ENCODE results near the gene TOB1. TPM values are rescaled to one million over a fixed set of nuclear protein-coding genes. Genes with fewer than 3 reads are reported as not detected.
"Not testable (repeated sequence)": the region's sequence is repeated elsewhere in the genome, so short reads cannot be mapped to it uniquely, and the experiment has no call there.

Gene TOB1
- total RNA-seq, 4 donors from 2014 or later, result 151 to 255 (median 174) TPM

DNA sequence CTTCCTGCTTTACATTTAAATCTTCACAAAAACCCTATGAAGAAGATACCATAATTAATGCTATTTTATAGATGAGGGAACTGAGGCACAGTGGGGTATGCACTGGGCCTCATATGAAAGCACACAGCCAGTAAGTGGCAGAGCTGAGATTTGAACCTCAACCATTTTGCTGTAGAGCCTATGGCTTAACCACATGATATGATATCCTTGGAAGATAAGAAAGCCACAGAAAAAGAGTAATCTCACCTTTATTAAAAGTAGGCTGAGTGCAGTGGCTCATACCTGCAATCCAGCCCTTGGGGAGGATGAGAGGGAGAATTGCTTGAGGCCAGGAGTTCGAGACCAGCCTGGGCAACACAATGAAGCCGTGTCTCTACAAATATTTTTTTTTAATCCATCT is 15.0 kb upstream of the TOB1 start:
- Histone ChIP-seq H3K4me1 (peaks cover 20% of the 10 kb centered on the region), H3K4me3 (no peak overlapping the region), H3K36me3 (no peaks in the 10 kb centered on the region), H3K27ac (no peak overlapping the region), H3K27me3 (no peaks in the 10 kb centered on the region), H3K9me3 (no peaks in the 10 kb centered on the region)
- DNase-seq (ENCODE audit: low spot score in 2 of 2), result no peak
- TF ChIP-seq POLR2AphosphoS5 (IDR thresholded peaks at IDR 0.05) (no peak), POLR2A (IDR thresholded peaks at IDR 0.05) (no peak), EP300 (IDR thresholded peaks at IDR 0.05) (no peak)
- TF ChIP-seq, protein P1, sequence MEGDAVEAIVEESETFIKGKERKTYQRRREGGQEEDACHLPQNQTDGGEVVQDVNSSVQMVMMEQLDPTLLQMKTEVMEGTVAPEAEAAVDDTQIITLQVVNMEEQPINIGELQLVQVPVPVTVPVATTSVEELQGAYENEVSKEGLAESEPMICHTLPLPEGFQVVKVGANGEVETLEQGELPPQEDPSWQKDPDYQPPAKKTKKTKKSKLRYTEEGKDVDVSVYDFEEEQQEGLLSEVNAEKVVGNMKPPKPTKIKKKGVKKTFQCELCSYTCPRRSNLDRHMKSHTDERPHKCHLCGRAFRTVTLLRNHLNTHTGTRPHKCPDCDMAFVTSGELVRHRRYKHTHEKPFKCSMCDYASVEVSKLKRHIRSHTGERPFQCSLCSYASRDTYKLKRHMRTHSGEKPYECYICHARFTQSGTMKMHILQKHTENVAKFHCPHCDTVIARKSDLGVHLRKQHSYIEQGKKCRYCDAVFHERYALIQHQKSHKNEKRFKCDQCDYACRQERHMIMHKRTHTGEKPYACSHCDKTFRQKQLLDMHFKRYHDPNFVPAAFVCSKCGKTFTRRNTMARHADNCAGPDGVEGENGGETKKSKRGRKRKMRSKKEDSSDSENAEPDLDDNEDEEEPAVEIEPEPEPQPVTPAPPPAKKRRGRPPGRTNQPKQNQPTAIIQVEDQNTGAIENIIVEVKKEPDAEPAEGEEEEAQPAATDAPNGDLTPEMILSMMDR (IDR thresholded peaks at IDR 0.05), result no peak
- WGBS, result 90% methylated on average over 2 of the region's 2 CpGs

DNA sequence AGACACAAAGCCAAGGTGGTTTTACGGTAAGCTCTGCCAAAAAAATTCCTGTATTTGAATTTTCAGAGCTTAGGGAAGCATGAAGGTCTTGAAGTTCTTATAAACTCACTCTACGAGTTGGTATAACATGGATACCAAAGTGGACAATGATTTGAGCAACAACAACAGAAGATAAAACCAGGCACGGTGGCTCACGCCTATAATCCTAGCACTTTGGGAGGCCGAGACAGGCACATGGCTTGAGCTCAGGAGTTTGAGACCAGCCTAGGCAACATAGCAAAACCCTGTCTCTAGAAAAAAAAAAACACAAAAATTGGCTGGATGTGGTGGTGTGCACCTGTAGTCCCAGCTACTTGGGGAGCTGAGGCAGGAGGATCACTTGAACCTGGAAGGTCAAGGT is 12.9 kb upstream of the TOB1 start:
- Histone ChIP-seq H3K36me3 (no peaks in the 10 kb centered on the region), H3K27ac (no peak overlapping the region), H3K9me3 (no peaks in the 10 kb centered on the region), H3K4me3 (no peak overlapping the region), H3K4me1 (peaks cover 10% of the 10 kb centered on the region), H3K27me3 (no peaks in the 10 kb centered on the region)
- WGBS, result 94% methylated on average over 5 of the region's 5 CpGs
- TF ChIP-seq POLR2AphosphoS5 (IDR thresholded peaks at IDR 0.05), result no peak
- no peak for TF ChIP-seq EP300 (IDR thresholded peaks at IDR 0.05)
- TF ChIP-seq, protein P1 (IDR thresholded peaks at IDR 0.05), result no peak
- TF ChIP-seq POLR2A (IDR thresholded peaks at IDR 0.05), result no peak
- DNase-seq (ENCODE audit: low spot score in 2 of 2), result no peak

DNA sequence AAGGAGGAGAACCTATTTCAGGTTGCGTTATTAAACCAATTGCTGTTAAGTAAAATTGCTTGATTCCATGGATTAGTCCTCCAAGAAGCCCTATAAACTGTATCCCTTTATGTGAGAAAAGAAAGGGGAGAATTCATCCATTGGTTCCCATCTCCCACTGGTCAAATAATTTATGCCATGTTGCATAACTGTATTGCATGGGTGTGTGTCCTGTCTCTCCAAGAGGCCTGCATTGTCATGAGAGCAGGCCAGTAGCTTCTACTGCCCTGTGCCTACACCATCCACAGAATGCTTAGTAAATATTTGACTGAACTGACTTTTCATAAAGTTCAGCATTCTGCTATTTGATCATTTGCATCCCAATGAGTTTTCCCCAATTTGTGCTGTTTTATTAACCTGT is 11.7 kb upstream of the TOB1 start:
- Histone ChIP-seq H3K27ac (no peak overlapping the region), H3K4me1 (peaks cover 6% of the 10 kb centered on the region), H3K4me3 (no peak overlapping the region), H3K9me3 (no peaks in the 10 kb centered on the region), H3K27me3 (no peaks in the 10 kb centered on the region), H3K36me3 (no peaks in the 10 kb centered on the region)
- 100% methylated on average over 1 of the region's 1 CpG for WGBS
- DNase-seq (ENCODE audit: low spot score in 2 of 2), result no peak
- TF ChIP-seq EP300 (IDR thresholded peaks at IDR 0.05) (no peak), POLR2A (IDR thresholded peaks at IDR 0.05) (no peak), POLR2AphosphoS5 (IDR thresholded peaks at IDR 0.05) (no peak)
- TF ChIP-seq, protein P1 (IDR thresholded peaks at IDR 0.05), result no peak

DNA sequence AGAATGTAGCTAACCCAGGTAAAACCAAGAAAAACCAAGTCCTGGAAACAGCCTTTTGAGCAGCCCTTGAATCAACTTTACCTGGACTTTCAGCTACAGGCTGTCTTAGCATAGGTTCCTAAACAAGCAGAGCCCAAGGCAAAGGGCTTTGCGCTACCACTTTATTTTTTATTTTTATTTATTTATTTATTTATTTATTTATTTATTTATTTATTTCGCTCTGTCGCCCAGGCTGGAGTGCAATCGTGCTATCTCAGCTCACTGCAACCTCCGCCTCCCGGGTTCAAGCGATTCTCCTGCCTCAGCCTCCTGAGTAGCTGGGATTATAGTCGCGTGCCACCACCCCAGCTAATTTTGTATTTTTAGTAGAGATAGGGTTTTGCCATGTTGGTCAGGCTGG is 10.9 kb upstream of the TOB1 start:
- not testable (repeated sequence) for H3K36me3 ChIP-seq; H3K27ac ChIP-seq; H3K9me3 ChIP-seq; DNase-seq (ENCODE audit: low spot score in 2 of 2); H3K4me3 ChIP-seq; H3K27me3 ChIP-seq
- 95% methylated on average over 9 of the region's 9 CpGs for WGBS
- peaks cover 13% of the 10 kb centered on the region for H3K4me1 ChIP-seq

DNA sequence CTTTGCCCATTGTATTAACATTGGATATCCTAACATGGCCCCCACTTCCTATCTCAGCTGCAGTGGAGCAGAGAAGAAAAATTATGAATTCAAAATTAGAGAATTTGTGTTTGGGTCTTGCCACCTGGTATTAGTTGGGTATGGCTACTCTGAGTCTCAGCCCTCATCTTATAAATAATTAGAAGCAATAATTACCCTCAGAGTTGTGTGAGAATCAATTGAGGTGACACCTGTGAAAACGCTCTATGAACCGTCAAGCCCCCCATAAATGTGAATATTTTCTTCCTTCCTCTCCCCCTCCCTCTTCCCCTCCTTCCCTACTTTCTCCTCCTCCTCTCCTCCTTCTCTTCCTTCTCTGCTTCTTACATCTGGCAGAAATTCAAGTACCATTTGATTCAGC is 8.9 kb upstream of the TOB1 start:
- no peaks in the 10 kb centered on the region for H3K27me3 ChIP-seq
- no peaks in the 10 kb centered on the region for H3K36me3 ChIP-seq
- DNase-seq (ENCODE audit: low spot score in 2 of 2), result no peak
- H3K4me3 ChIP-seq, result no peak overlapping the region
- 86% methylated on average over 2 of the region's 2 CpGs for WGBS
- no peak overlapping the region for H3K27ac ChIP-seq
- no peak for TF ChIP-seq POLR2A (IDR thresholded peaks at IDR 0.05)
- no peak for TF ChIP-seq EP300 (IDR thresholded peaks at IDR 0.05)
- TF ChIP-seq POLR2AphosphoS5 (IDR thresholded peaks at IDR 0.05), result no peak
- TF ChIP-seq, protein P1 (IDR thresholded peaks at IDR 0.05), result no peak
- H3K4me1 ChIP-seq, result peaks cover 18% of the 10 kb centered on the region
- no peaks in the 10 kb centered on the region for H3K9me3 ChIP-seq

DNA sequence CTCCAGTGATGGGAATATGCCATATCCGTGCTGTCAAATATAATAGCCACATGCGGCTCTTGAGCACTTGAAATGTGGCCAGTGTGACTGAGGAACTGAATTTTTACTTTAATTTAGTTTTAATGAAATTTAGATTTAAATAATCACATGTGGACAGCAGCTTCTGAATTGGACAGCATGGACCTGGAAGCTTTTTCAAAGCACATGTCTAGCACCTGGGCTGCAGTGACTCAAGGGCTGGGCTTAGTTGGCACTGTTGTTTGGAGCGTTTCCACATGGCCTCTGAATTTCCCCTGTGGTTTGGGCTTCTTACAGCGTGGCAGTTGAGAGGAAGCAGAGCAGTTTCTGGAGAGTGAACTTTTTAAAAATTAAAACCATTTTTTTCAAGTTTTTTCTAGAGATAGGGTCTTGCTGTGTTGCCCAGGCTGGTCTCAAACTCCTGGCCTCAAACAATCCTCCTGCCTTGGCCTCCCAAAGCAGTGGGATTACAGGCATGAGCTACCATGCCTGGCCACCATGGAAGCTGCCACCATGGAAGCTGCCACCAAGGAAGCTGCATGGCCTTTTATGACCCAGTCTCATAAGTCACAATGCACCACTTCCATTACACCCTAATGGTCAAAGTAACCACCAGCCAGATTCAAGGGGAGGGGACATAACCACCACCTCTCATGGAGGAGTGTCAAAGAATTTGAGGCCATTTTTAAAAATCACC is 6.7 kb upstream of the TOB1 start:
- no peaks in the 10 kb centered on the region for H3K27me3 ChIP-seq
- H3K27ac ChIP-seq, result no peak overlapping the region
- no peaks in the 10 kb centered on the region for H3K36me3 ChIP-seq
- H3K4me1 ChIP-seq, result peaks cover 32% of the 10 kb centered on the region
- no peaks in the 10 kb centered on the region for H3K9me3 ChIP-seq
- DNase-seq (ENCODE audit: low spot score in 2 of 2), result no peak
- WGBS, result 15% methylated on average over 4 of the region's 4 CpGs
- TF ChIP-seq POLR2AphosphoS5 (IDR thresholded peaks at IDR 0.05), result no peak
- TF ChIP-seq EP300 (IDR thresholded peaks at IDR 0.05), result no peak
- TF ChIP-seq POLR2A (IDR thresholded peaks at IDR 0.05), result no peak
- TF ChIP-seq, protein P1 (IDR thresholded peaks at IDR 0.05), result no peak
- H3K4me3 ChIP-seq, result no peak overlapping the region
